Prostate gland (tissue), 2 donors: ENCODE measurements around the gene CD96. TPM values are rescaled to one million over a fixed set of nuclear protein-coding genes. Genes with fewer than 3 reads are reported as not detected.
"Not testable (repeated sequence)": the region's sequence is repeated elsewhere in the genome, so short reads cannot be mapped to it uniquely, and the experiment has no call there.

Experiments
- DNase-seq: peaks from one replicate; pipeline ENCODE4 v3.0.0-alpha.2; 2019; ENCODE audit warnings: low spot score
- H3K27ac ChIP-seq, 2 donors: fragments of 200-600 bp; sonication (generic); 2 replicates each; pipeline ENCODE4 v1.5.1; 2017 to 2019
- H3K27me3 ChIP-seq: fragments of 200-600 bp; sonication (generic); replicated peaks from 2 replicates; pipeline ENCODE4 v1.5.1; 2019; ENCODE audit not compliant: insufficient read depth
- H3K36me3 ChIP-seq, 2 donors: fragments of 200-600 bp; sonication (generic); 1 replicate in 1 of 2; 2 replicates in 1 of 2; pipeline versions ENCODE4 v1.5.1 to v1.8.1; 2017 to 2019
- H3K4me1 ChIP-seq: fragments of 200-600 bp; sonication (generic); replicated peaks from 2 replicates; pipeline ENCODE4 v1.5.1; 2019
- H3K4me3 ChIP-seq, 2 donors: fragments of 200-600 bp; sonication (generic); 2 replicates each; pipeline ENCODE4 v1.5.1; 2017 to 2019
- H3K9me3 ChIP-seq: fragments of 200-600 bp; sonication (generic); 2 replicates; pipeline ENCODE4 v1.5.1; 2017
- POLR2A ChIP-seq: fragments of 450-650 bp; IDR thresholded peaks from one replicate; pipeline ENCODE4 v1.6.1; 2016; ENCODE audit warnings: antibody characterized with exemption, mild to moderate bottlenecking
- POLR2AphosphoS5 ChIP-seq: sonication (generic); formaldehyde crosslinking; IDR thresholded peaks from one replicate; pipeline ENCODE4 v1.6.1; 2017; ENCODE audit warnings: antibody characterized with exemption
- WGBS: methylation state at CpG from one replicate; pipeline ENCODE4 v1.1.5; 2018; 5-methylcytosine and 5-hydroxymethylcytosine counted together
- intact Hi-C: fragments of 100-400 bp; cut with DNase I; formaldehyde crosslinking; loops from one replicate; pipeline ENCODE4 v1.14.2; 2022
- total RNA-seq, 2 donors: library from RNA; depleted of rRNA; stranded (reverse); fragments of >200 nt; gene quantifications; one replicate each; pipeline ENCODE4 v1.1.0, GENCODE V29; 2016
- TF ChIP-seq, protein P1 (sequence below), 4 experiments: fragments of 200-600 bp in 2 of 4; fragments of 450-650 bp in 2 of 4; sonication (generic) in 2 of 4; IDR thresholded peaks; 1 replicate in 3 of 4; 2 replicates in 1 of 4; pipeline ENCODE4 v1.5.1; 2016 to 2019; ENCODE audit warnings: antibody characterized with exemption in 4 of 4, mild to moderate bottlenecking in 2 of 4, moderate library complexity in 2 of 4

Gene CD96
- total RNA-seq, 2 donors from 2014 or later, result 0.45 to 2.2 TPM

DNA sequence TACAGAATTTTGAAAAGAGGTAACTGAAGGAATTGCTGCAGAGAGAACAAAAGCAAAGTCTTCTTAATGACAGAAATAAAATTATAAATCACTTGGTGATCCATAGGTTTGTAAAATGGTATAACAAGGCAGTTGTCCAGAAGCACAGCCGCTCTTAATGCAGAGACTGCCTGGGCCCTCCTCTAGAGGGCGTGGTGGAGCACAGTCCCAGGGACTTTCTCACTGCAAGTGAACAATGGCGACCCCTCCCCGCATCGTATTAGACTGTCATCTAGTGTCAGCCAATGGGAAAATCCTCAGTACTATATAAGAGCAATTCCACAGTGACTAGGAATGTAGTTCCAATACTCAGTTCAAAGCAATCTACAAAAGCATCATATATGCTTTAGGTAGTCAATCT is 79.5 kb downstream of the CD96 start:
- Histone ChIP-seq H3K36me3 (no peaks in the 10 kb centered on the region), H3K27me3 (no peaks in the 10 kb centered on the region), H3K27ac (no peak overlapping the region), H3K4me3 (no peak overlapping the region), H3K9me3 (no peaks in the 10 kb centered on the region), H3K4me1 (no peaks in the 10 kb centered on the region)
- no peak for TF ChIP-seq POLR2AphosphoS5
- TF ChIP-seq POLR2A, result no peak
- TF ChIP-seq, protein P1, sequence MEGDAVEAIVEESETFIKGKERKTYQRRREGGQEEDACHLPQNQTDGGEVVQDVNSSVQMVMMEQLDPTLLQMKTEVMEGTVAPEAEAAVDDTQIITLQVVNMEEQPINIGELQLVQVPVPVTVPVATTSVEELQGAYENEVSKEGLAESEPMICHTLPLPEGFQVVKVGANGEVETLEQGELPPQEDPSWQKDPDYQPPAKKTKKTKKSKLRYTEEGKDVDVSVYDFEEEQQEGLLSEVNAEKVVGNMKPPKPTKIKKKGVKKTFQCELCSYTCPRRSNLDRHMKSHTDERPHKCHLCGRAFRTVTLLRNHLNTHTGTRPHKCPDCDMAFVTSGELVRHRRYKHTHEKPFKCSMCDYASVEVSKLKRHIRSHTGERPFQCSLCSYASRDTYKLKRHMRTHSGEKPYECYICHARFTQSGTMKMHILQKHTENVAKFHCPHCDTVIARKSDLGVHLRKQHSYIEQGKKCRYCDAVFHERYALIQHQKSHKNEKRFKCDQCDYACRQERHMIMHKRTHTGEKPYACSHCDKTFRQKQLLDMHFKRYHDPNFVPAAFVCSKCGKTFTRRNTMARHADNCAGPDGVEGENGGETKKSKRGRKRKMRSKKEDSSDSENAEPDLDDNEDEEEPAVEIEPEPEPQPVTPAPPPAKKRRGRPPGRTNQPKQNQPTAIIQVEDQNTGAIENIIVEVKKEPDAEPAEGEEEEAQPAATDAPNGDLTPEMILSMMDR (IDR thresholded peaks at IDR 0.05), result no peak
- intact Hi-C loops, result no loop called here
- DNase-seq, result no peak
- 57% methylated on average over 5 of the region's 5 CpGs for WGBS

DNA sequence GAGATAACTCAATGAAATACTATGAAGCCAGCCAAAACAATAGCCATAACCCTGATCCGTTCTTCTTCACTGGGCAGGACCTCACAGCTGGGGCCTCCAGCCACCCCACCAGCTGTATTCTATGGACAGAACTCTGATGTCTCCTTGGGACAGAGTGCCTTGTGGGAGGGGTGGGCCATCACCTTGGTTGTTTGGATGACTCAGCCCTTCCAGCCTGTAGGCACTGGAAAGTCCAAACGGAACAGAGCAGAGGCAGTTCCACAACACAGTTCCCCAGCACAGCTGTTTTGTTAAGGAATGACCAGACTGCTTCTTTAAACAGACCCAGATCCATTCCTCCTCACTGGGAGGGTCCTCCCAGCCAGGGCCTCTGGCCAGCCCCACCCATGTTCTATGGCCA is 85.1 kb downstream of the CD96 start:
- Histone ChIP-seq H3K4me1 (no peaks in the 10 kb centered on the region), H3K27ac (no peak overlapping the region), H3K27me3 (no peaks in the 10 kb centered on the region), H3K36me3 (no peaks in the 10 kb centered on the region), H3K9me3 (no peaks in the 10 kb centered on the region), H3K4me3 (no peak overlapping the region)
- WGBS, result 71% methylated on average over 2 of the region's 2 CpGs
- TF ChIP-seq, protein P1 (IDR thresholded peaks at IDR 0.05), result no peak
- no peak for DNase-seq
- intact Hi-C loops, result no loop called here

DNA sequence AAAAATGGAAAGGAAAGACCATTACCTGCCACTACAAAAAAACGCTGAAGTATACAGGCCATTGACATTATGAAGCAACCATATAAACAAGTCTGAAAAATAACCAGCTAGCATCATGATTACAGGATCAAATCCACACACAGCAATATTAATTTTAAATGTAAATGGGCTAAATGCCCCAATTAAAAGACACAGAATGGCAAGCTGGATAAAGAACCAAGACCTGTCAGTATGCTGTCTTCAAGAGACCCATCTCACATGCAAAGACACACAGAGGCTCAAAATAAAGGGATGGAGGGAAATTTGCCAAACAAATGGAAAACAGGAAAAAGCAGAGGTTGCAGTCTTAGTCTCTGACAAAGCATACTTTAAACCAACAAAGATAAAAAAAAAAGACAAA is 87.0 kb downstream of the CD96 start:
- H3K9me3 ChIP-seq, H3K4me3 ChIP-seq, H3K27ac ChIP-seq, H3K4me1 ChIP-seq, H3K36me3 ChIP-seq, DNase-seq, H3K27me3 ChIP-seq, intact Hi-C loops: not testable (repeated sequence)
- 96% methylated on average over 1 of the region's 1 CpG for WGBS

DNA sequence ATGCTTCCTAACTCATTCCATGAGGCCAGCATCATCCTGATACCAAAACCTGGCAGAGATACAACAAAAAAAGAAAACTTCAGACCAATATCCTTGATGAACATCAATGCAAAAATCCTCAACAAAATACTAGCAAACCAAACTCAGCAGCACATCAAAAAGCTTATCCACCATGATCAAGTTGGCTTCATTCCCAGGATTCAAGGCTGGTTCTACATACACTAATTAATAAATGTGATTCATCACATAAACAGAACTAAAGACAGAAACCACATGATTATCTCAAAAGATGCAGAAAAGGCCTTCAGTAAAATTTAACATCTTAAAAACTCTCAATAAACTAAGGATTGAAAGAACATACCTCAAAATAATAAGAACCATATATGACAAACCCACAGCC is 88.6 kb downstream of the CD96 start:
- intact Hi-C loops, H3K36me3 ChIP-seq, H3K4me1 ChIP-seq, H3K27me3 ChIP-seq, DNase-seq, H3K9me3 ChIP-seq, H3K27ac ChIP-seq, H3K4me3 ChIP-seq: not testable (repeated sequence)

DNA sequence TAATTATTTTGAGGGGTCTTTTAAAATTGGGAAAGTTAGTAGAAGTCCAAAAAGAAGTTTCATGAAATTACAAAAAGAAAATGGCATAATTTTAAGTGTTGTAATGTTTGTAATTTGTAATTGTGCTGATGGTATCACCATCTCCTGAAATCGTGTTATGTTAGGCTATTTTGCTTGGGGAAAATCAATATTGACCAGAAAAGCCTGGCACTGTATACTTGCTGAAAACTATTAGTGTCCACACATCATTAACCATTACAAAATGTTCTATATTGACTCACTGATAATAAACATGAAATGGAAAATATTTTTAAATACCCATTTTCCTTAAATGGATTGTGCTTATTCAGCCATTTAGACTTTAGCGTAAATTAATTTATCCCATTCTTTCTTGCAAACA is 93.4 kb downstream of the CD96 start:
- 72% methylated on average over 2 of the region's 2 CpGs for WGBS
- intact Hi-C loops, result no loop called here
- Histone ChIP-seq H3K27me3 (no peaks in the 10 kb centered on the region), H3K36me3 (no peaks in the 10 kb centered on the region), H3K4me3 (no peak overlapping the region), H3K4me1 (no peaks in the 10 kb centered on the region), H3K27ac (no peak overlapping the region), H3K9me3 (no peaks in the 10 kb centered on the region)
- DNase-seq, result no peak
- TF ChIP-seq POLR2A (no peak), POLR2AphosphoS5 (no peak)
- TF ChIP-seq, protein P1 (IDR thresholded peaks at IDR 0.05), result no peak

DNA sequence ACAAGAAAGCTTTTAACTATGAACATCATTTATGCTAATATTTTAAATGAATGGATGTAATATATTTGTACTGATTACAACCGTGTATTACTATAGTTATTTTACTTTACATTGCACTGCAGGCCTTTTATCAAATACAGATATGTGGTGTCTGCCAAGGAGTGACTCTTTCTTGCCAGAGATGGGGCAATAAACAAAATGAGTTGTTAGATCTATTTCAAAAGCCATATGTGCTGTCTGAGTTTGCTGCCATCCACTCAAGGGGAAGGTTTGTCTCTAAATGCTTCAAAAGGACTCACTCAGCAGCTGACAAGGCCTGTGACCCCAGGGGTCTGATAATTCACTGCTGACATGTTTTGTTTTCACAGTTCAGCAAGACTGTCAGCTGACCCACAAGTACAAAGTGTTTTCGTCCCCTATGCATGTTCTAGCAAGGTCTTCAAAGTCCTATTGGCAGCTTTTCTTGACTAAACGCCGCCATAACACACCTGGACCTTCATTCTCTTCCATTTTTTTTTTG is 94.4 kb downstream of the CD96 start:
- Histone ChIP-seq H3K36me3 (no peaks in the 10 kb centered on the region), H3K4me1 (no peaks in the 10 kb centered on the region), H3K4me3 (no peak overlapping the region), H3K9me3 (no peaks in the 10 kb centered on the region), H3K27ac (no peak overlapping the region), H3K27me3 (no peaks in the 10 kb centered on the region)
- intact Hi-C loops, result no loop called here
- DNase-seq, result no peak
- TF ChIP-seq POLR2A, result no peak
- TF ChIP-seq POLR2AphosphoS5, result no peak
- TF ChIP-seq, protein P1 (IDR thresholded peaks at IDR 0.05), result no peak
- WGBS, result 48% methylated on average over 4 of the region's 4 CpGs
